Measurements from ENCODE around the gene TEN1.

GRCh38 chr17:75937652-75938051, 41.4 kb upstream of the TEN1 start:
- TF ChIP-seq POLR2AphosphoS5 (IDR thresholded peaks at IDR 0.05; ENCODE audit: borderline replicate concordance, low read depth, low read length) (no peak), EZH2 (IDR thresholded peaks at IDR 0.05) (no peak)

Measured in SK-N-MC (cell line).